Peyer's patch (tissue), 4 donors: ENCODE results near the gene GNPTG.

Experiments
- POLR2A ChIP-seq, 2 donors: fragments of 450-650 bp; IDR thresholded peaks; one replicate each; pipeline ENCODE4 v1.5.1; 2017; ENCODE audit warnings: antibody characterized with exemption in 2 of 2, mild to moderate bottlenecking in 2 of 2, moderate library complexity in 2 of 2
- TF ChIP-seq, protein P1 (sequence below), 6 experiments: fragments of 450-650 bp in 4 of 6; fragments of 200-600 bp in 2 of 6; sonication (generic) in 1 of 6; IDR thresholded peaks; one replicate each; pipeline ENCODE4 v1.5.1; 2017 to 2019; ENCODE audit warnings: antibody characterized with exemption in 6 of 6, mild to moderate bottlenecking in 3 of 6, moderate library complexity in 1 of 6

DNA sequence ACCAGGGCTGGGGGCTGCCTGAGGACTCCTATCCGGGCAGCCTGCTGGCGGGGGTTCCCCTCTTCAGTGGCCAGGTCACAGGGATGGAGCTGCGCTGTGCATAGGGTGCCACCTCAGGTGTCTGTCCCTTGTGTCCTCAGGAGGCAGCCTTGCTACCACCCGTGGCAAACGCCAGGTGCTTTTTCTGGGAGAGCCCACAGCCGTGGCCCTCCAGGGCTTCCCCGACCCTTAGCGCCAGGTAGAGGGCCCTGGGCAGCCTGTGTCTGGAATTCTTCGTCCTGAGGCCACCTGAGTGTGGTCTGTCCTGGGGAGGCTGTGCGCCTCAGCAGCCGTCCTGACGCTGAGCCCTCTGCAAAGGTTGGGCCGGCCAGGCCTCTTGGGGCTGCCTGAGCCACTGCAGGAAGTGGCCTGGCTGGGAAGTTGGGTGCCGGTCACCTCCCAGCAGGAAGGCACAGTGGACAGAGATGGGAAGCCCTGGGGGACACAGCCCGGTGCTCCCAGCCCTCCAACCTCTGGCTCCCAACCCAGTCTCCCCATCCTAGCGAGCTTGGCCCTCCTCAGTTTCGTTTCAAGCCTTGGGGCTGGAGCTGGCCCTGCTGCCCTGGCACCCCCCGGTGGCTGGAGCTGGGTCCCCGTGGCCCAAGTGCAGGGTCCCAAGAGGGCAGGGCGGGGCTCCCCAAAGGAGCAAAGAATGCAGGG, 25.9 kb upstream of the GNPTG start:
- TF ChIP-seq, protein P1, sequence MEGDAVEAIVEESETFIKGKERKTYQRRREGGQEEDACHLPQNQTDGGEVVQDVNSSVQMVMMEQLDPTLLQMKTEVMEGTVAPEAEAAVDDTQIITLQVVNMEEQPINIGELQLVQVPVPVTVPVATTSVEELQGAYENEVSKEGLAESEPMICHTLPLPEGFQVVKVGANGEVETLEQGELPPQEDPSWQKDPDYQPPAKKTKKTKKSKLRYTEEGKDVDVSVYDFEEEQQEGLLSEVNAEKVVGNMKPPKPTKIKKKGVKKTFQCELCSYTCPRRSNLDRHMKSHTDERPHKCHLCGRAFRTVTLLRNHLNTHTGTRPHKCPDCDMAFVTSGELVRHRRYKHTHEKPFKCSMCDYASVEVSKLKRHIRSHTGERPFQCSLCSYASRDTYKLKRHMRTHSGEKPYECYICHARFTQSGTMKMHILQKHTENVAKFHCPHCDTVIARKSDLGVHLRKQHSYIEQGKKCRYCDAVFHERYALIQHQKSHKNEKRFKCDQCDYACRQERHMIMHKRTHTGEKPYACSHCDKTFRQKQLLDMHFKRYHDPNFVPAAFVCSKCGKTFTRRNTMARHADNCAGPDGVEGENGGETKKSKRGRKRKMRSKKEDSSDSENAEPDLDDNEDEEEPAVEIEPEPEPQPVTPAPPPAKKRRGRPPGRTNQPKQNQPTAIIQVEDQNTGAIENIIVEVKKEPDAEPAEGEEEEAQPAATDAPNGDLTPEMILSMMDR (IDR thresholded peaks at IDR 0.05): no peak
- TF ChIP-seq POLR2A (IDR thresholded peaks at IDR 0.05): no peak
